OCI-LY7 (cell line): Measurements from ENCODE around the gene ZNF70. TPM values are rescaled to one million over a fixed set of nuclear protein-coding genes. Genes with fewer than 3 reads are reported as not detected.

Experiments used
- BruUV-seq: library from RNA; stranded (reverse); fragments of 400-500 nt; replicated peaks from 2 replicates; lab custom pipeline; 2021; lab: Mats Ljungman, UMichigan
- CTCF ChIA-PET: fragments of 300-600 bp; sonication (Branson Sonifier 250); formaldehyde crosslinking; loops from one replicate; lab custom pipeline; 2022; ENCODE audit warnings: antibody characterized with exemption; ENCODE audit not compliant: unreplicated experiment; lab: Charles Lee
- POLR2A ChIA-PET: fragments of 300-600 bp; sonication (Branson Sonifier 250); formaldehyde crosslinking; loops from one replicate; lab custom pipeline; 2022; ENCODE audit warnings: antibody characterized with exemption; lab: Charles Lee
- DNase-seq: peaks from one replicate; pipeline ENCODE4 v3.0.0-alpha.2; 2015; ENCODE audit warnings: low spot score
- H2AFZ ChIP-seq: fragments of 200-600 bp; sonication (generic), shearing (Covaris generic); 2 replicates; pipeline ENCODE4 v1.6.1; 2014; ENCODE audit warnings: mild to moderate bottlenecking, antibody characterized with exemption, low read length, moderate library complexity
- H3K27ac ChIP-seq: fragments of 200-600 bp; sonication (generic); 2 replicates; pipeline ENCODE4 v1.5.1; 2014; ENCODE audit warnings: mixed run types, low read depth, mild to moderate bottlenecking, moderate library complexity, low read length, inconsistent platforms; ENCODE audit not compliant: poor library complexity, severe bottlenecking
- H3K36me3 ChIP-seq: fragments of 200-600 bp; sonication (generic); 2 replicates; pipeline ENCODE4 v1.6.1; 2014; ENCODE audit warnings: mild to moderate bottlenecking, antibody characterized with exemption, low read length, moderate library complexity, mixed read lengths; ENCODE audit not compliant: insufficient read depth
- H3K4me1 ChIP-seq: fragments of 200-600 bp; sonication (generic); 2 replicates; pipeline ENCODE4 v1.5.1; 2014; ENCODE audit warnings: mild to moderate bottlenecking, low read length; ENCODE audit not compliant: insufficient read depth, poor library complexity, severe bottlenecking
- H3K4me2 ChIP-seq: fragments of 200-600 bp; sonication (generic); 2 replicates; pipeline ENCODE4 v1.6.1; 2014; ENCODE audit warnings: mild to moderate bottlenecking, low read length
- H3K4me3 ChIP-seq: fragments of 200-600 bp; sonication (generic); 2 replicates; pipeline ENCODE4 v1.5.1; 2014; ENCODE audit warnings: mild to moderate bottlenecking, low read depth, low read length; ENCODE audit not compliant: poor library complexity, severe bottlenecking
- H3K79me2 ChIP-seq: fragments of 200-600 bp; sonication (generic); 2 replicates; pipeline ENCODE4 v1.6.1; 2016; ENCODE audit warnings: low read depth, mild to moderate bottlenecking, low read length, moderate library complexity, mixed read lengths; ENCODE audit not compliant: insufficient read depth
- H3K9me2 ChIP-seq: fragments of 200-600 bp; sonication (generic); 2 replicates; pipeline ENCODE4 v1.6.1; 2016; ENCODE audit warnings: mild to moderate bottlenecking, low read length, mixed read lengths; ENCODE audit not compliant: insufficient read depth
- H3K9me3 ChIP-seq: fragments of 200-600 bp; sonication (generic); 2 replicates; pipeline ENCODE4 v1.6.1; 2014; ENCODE audit warnings: mild to moderate bottlenecking, mixed run types, low read length, mixed read lengths
- H4K20me1 ChIP-seq: fragments of 200-600 bp; sonication (generic); 2 replicates; pipeline ENCODE4 v1.6.1; 2014; ENCODE audit warnings: mild to moderate bottlenecking, antibody characterized with exemption, low read length, moderate library complexity, mixed read lengths; ENCODE audit not compliant: insufficient read depth
- EZH2phosphoT487 ChIP-seq: fragments of 200-600 bp; sonication (generic); IDR thresholded peaks from 2 replicates; pipeline ENCODE4 v1.6.1; 2018; ENCODE audit warnings: low read depth, borderline replicate concordance, mild to moderate bottlenecking, mixed run types, antibody characterized with exemption, low read length, moderate library complexity, mixed read lengths
- intact Hi-C: fragments of 100-400 bp; cut with micrococcal nuclease; formaldehyde crosslinking; loops from one replicate; pipeline ENCODE4 v1.10.0; 2022; ENCODE audit not compliant: unreplicated experiment
- total RNA-seq, 2 experiments: library from RNA; depleted of rRNA in 1 of 2; stranded (reverse); fragments of >200 nt in 1 of 2; shearing (Covaris generic) in 1 of 2; gene quantifications; 2 replicates each; pipeline ENCODE4 v1.2.3, GENCODE V29; 2014 to 2022
- TF ChIP-seq, protein P1 (sequence below): fragments of 200-600 bp; sonication (generic); conservative IDR thresholded peaks from 2 replicates; pipeline ENCODE4 v1.5.1; 2014; ENCODE audit warnings: mild to moderate bottlenecking, antibody characterized with exemption, low read length, moderate library complexity, mixed read lengths

Gene ZNF70
- total RNA-seq, 2 experiments from 2014 or later: 6.0 to 8.4 TPM

DNA sequence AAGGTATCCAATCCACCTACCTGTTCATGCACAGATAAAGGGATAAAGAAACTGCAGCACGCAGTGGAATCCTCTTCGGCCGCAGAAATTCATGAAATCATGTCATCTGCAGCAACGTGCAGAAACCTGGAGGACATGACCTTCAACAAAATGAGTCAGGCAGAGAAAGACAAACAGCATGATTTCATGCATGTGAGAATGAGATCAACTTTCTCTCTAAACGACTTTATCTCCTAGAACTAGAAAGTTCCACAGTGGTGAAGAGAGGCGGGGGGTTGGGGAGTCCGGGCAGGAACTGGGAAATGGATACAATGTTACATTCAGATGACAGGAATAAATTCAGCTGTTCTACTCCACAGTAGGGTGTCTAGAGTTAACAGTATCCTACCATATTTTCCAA, 50.2 kb downstream of the ZNF70 start:
- TF ChIP-seq, protein P1, sequence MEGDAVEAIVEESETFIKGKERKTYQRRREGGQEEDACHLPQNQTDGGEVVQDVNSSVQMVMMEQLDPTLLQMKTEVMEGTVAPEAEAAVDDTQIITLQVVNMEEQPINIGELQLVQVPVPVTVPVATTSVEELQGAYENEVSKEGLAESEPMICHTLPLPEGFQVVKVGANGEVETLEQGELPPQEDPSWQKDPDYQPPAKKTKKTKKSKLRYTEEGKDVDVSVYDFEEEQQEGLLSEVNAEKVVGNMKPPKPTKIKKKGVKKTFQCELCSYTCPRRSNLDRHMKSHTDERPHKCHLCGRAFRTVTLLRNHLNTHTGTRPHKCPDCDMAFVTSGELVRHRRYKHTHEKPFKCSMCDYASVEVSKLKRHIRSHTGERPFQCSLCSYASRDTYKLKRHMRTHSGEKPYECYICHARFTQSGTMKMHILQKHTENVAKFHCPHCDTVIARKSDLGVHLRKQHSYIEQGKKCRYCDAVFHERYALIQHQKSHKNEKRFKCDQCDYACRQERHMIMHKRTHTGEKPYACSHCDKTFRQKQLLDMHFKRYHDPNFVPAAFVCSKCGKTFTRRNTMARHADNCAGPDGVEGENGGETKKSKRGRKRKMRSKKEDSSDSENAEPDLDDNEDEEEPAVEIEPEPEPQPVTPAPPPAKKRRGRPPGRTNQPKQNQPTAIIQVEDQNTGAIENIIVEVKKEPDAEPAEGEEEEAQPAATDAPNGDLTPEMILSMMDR: no peak
- no peak for TF ChIP-seq EZH2phosphoT487
- intact Hi-C loops: no loop called here
- Histone ChIP-seq H3K4me2 (no peak overlapping the region), H3K27ac (no peak overlapping the region), H3K79me2 (peaks cover 21% of the 10 kb centered on the region), H3K4me3 (no peak overlapping the region), H3K36me3 (peaks cover 77% of the 10 kb centered on the region), H3K9me2 (no peaks in the 10 kb centered on the region), H4K20me1 (no peaks in the 10 kb centered on the region), H2AFZ (no peak overlapping the region), H3K4me1 (peaks cover 16% of the 10 kb centered on the region), H3K9me3 (no peaks in the 10 kb centered on the region)
- BruUV-seq: no TSS peak
- ChIA-PET POLR2A (no interaction called here), CTCF (no interaction called here)
- no peak for DNase-seq

DNA sequence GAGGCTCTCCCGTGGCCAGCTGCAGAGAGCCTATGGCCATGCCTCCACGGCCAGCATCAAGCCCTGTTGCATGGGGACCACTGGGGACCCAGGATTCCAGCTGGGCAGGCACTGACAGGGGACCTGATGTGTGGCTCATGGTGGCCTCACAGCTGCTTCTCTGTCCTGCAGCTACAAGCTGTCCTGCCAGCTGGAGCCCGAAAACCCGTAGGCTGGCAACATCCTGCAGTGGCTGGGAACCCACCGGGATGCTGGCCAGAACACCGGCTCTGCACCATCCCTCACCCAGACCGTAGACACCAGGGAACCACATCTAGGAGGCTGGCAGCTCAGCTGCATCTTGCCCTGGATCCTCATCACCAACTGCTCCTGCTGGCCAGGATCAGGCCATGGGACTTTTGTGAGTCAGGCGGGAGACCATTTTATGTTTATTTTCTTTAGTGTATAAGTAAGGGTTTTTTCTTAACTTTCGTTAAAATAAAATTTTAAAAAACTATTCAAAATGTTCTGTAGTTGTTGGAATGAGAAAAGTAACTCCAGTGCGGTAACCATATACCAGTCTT, 52.2 kb downstream of the ZNF70 start:
- H2AFZ ChIP-seq: no peak overlapping the region
- intact Hi-C loops: no loop called here
- peaks cover 19% of the 10 kb centered on the region for H3K4me1 ChIP-seq
- no peak overlapping the region for H3K27ac ChIP-seq
- H3K4me3 ChIP-seq: no peak overlapping the region
- H3K9me2 ChIP-seq: no peaks in the 10 kb centered on the region
- peaks cover 17% of the 10 kb centered on the region for H3K79me2 ChIP-seq
- no peak for TF ChIP-seq EZH2phosphoT487
- no peaks in the 10 kb centered on the region for H4K20me1 ChIP-seq
- no peaks in the 10 kb centered on the region for H3K9me3 ChIP-seq
- H3K36me3 ChIP-seq: peaks cover 75% of the 10 kb centered on the region
- no peak overlapping the region for H3K4me2 ChIP-seq
- DNase-seq: no peak
- ChIA-PET CTCF (no interaction called here), POLR2A (no interaction called here)
- BruUV-seq: no TSS peak

DNA sequence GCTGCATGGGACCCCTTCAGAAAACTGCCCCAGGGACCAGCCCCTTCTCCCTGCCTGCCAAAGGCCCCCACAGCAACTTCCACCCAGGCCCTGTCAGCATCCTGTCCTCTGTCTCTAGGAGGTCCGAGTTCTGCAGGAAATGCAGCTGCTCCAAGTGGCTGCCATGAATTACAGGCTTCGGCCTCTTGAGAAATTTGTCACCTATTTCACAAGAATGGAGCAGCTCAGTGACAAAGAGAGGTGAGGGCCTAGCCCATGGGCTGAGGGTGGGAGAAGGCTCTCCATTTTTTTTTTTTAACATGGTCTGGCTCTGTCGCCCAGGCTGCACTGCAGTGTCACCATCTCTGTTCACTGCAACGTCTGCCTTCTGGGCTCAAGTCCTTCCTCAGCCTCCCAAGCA, 52.8 kb downstream of the ZNF70 start:
- H3K9me3 ChIP-seq: no peaks in the 10 kb centered on the region
- no peak overlapping the region for H3K4me2 ChIP-seq
- H4K20me1 ChIP-seq: no peaks in the 10 kb centered on the region
- TF ChIP-seq, protein P1: no peak
- TF ChIP-seq EZH2phosphoT487: no peak
- H3K36me3 ChIP-seq: peaks cover 73% of the 10 kb centered on the region
- ChIA-PET POLR2A (no interaction called here), CTCF (no interaction called here)
- no peak overlapping the region for H3K27ac ChIP-seq
- no peaks in the 10 kb centered on the region for H3K9me2 ChIP-seq
- intact Hi-C loops: no loop called here
- H3K4me1 ChIP-seq: peaks cover 19% of the 10 kb centered on the region
- no peak for DNase-seq
- no peak overlapping the region for H3K4me3 ChIP-seq
- no TSS peak for BruUV-seq
- H2AFZ ChIP-seq: no peak overlapping the region
- peaks cover 16% of the 10 kb centered on the region for H3K79me2 ChIP-seq
